Natural killer cell (primary cell): ENCODE measurements around the gene NCOR1. TPM values are rescaled to one million over a fixed set of nuclear protein-coding genes. Genes with fewer than 3 reads are reported as not detected.

Experiments
- ATAC-seq, 3 donors: fragments of 150-1000 bp in 2 of 3; fragments of 200-7000 bp in 1 of 3; cut with Tn5 transposase; 1 replicate in 1 of 3; 2 replicates in 2 of 3; pipeline ENCODE4 v1.10.0; 2021; ENCODE audit warnings: mild to moderate bottlenecking in 2 of 3, moderate library complexity in 2 of 3
- DNase-seq, 2 donors: peaks; one replicate each; pipeline versions ENCODE4 v3.0.0 to v3.0.0-alpha.2; 2013 to 2021; ENCODE audit warnings: mixed read lengths in 1 of 2
- H3K27ac ChIP-seq: one replicate; pipeline ENCODE4 v1.5.1; 2013; ENCODE audit warnings: mild to moderate bottlenecking, low read length
- H3K27me3 ChIP-seq: one replicate; pipeline ENCODE4 v1.6.1; 2013; ENCODE audit warnings: low read length; ENCODE audit not compliant: control insufficient read depth, insufficient read depth
- H3K36me3 ChIP-seq: one replicate; pipeline ENCODE4 v1.6.1; 2013; ENCODE audit warnings: low read length; ENCODE audit not compliant: control insufficient read depth, insufficient read depth
- H3K4me1 ChIP-seq: one replicate; pipeline ENCODE4 v1.6.1; 2013; ENCODE audit warnings: low read length; ENCODE audit not compliant: control insufficient read depth, insufficient read depth
- H3K4me3 ChIP-seq: one replicate; pipeline ENCODE4 v1.5.1; 2013; ENCODE audit warnings: low read length
- H3K9me3 ChIP-seq: one replicate; pipeline ENCODE4 v1.6.1; 2013; ENCODE audit warnings: low read length; ENCODE audit not compliant: control insufficient read depth, insufficient read depth
- H3K27ac Mint-ChIP-seq, 2 donors: one replicate each; pipeline ENCODE4 v1.8.0; 2022; ENCODE audit warnings: mild to moderate bottlenecking in 2 of 2, mixed read lengths in 2 of 2, moderate library complexity in 1 of 2
- H3K27me3 Mint-ChIP-seq, 2 donors: one replicate each; pipeline ENCODE4 v1.8.0; 2022; ENCODE audit warnings: low read depth in 2 of 2, mixed read lengths in 2 of 2
- H3K36me3 Mint-ChIP-seq: one replicate; pipeline ENCODE4 v1.8.0; 2022; ENCODE audit warnings: mixed read lengths
- H3K4me1 Mint-ChIP-seq, 2 donors: one replicate each; pipeline ENCODE4 v1.8.0; 2022; ENCODE audit warnings: mixed read lengths in 2 of 2
- H3K4me3 Mint-ChIP-seq: one replicate; pipeline ENCODE4 v1.8.0; 2022; ENCODE audit warnings: mild to moderate bottlenecking, moderate library complexity, mixed read lengths
- H3K9me3 Mint-ChIP-seq, 2 donors: one replicate each; pipeline ENCODE4 v1.8.0; 2022; ENCODE audit warnings: mixed read lengths in 2 of 2
- WGBS: methylation state at CpG from one replicate; pipeline ENCODE4 v1.1.7; 2013; ENCODE audit warnings: missing lambda C conversion rate; ENCODE audit not compliant: insufficient coverage; 5-methylcytosine and 5-hydroxymethylcytosine counted together
- intact Hi-C: fragments of 100-400 bp; cut with micrococcal nuclease; formaldehyde crosslinking; loops from one replicate; pipeline ENCODE4 v1.14.2; 2022
- total RNA-seq, 4 donors: library from RNA; stranded (reverse); fragments of 120-200 nt in 1 of 4; gene quantifications; one replicate each; pipeline versions ENCODE4 v1.2.3 to v1.2.4, GENCODE V29; 2013 to 2022
- TF ChIP-seq, protein P1 (sequence below): fragments of 200-600 bp; IDR thresholded peaks from one replicate; pipeline ENCODE4 v1.8.0; 2022; ENCODE audit warnings: antibody characterized with exemption

Gene NCOR1
- total RNA-seq, 3 donors from 2014 or later (not counting 1 experiment from before 2014, with no cell fraction given): 195 to 238 (median 238) TPM

DNA sequence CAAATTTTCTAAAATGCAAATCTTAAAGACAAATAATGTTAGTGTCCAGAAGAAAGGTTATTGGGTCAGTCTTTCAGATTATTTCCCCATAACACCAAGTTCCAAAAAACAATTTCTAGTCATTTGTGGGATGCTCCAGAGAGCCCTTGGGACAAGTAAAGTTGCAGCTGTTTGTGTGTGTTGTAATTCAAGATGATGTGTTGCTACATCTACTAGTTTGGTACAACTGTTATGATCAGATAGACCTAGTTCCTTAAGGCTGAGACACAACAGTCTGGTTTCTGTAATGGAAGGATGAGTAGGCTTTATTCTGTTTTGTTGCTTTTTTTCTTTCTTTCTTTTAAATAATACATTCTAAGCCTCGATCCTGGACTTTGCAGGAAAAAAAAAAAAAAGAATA lies 43.6 kb upstream of the NCOR1 start:
- no peak overlapping the region for H3K27ac ChIP-seq
- H3K9me3 Mint-ChIP-seq: no peaks in the 10 kb centered on the region
- WGBS: 100% methylated on average over 1 of the region's 1 CpG
- intact Hi-C loops: no loop called here
- ATAC-seq (no peak), DNase-seq (no peak)
- H3K27ac Mint-ChIP-seq: no peak overlapping the region
- no peaks in the 10 kb centered on the region for H3K36me3 ChIP-seq
- no peaks in the 10 kb centered on the region for H3K27me3 ChIP-seq
- no peaks in the 10 kb centered on the region for H3K27me3 Mint-ChIP-seq
- H3K4me3 ChIP-seq: no peak overlapping the region
- no peaks in the 10 kb centered on the region for H3K4me1 ChIP-seq
- H3K9me3 ChIP-seq: peaks cover 3% of the 10 kb centered on the region
- no peak overlapping the region for H3K4me3 Mint-ChIP-seq
- no peaks in the 10 kb centered on the region for H3K36me3 Mint-ChIP-seq
- H3K4me1 Mint-ChIP-seq: peaks cover 0 to 9% of the 10 kb centered on the region in 2 donors
- TF ChIP-seq, protein P1, sequence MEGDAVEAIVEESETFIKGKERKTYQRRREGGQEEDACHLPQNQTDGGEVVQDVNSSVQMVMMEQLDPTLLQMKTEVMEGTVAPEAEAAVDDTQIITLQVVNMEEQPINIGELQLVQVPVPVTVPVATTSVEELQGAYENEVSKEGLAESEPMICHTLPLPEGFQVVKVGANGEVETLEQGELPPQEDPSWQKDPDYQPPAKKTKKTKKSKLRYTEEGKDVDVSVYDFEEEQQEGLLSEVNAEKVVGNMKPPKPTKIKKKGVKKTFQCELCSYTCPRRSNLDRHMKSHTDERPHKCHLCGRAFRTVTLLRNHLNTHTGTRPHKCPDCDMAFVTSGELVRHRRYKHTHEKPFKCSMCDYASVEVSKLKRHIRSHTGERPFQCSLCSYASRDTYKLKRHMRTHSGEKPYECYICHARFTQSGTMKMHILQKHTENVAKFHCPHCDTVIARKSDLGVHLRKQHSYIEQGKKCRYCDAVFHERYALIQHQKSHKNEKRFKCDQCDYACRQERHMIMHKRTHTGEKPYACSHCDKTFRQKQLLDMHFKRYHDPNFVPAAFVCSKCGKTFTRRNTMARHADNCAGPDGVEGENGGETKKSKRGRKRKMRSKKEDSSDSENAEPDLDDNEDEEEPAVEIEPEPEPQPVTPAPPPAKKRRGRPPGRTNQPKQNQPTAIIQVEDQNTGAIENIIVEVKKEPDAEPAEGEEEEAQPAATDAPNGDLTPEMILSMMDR: no peak

GRCh38 chr17:16255481-16255921 lies 40.2 kb upstream of the NCOR1 start:
- H3K27me3 ChIP-seq: no peaks in the 10 kb centered on the region
- Mint-ChIP-seq H3K36me3 (no peaks in the 10 kb centered on the region), H3K27ac (no peak overlapping the region), H3K4me1 (peaks cover 0 to 9% of the 10 kb centered on the region in 2 donors), H3K9me3 (no peaks in the 10 kb centered on the region), H3K4me3 (no peak overlapping the region), H3K27me3 (no peaks in the 10 kb centered on the region)
- TF ChIP-seq, protein P1: no peak
- DNase-seq (no peak), ATAC-seq (no peak)
- no peaks in the 10 kb centered on the region for H3K36me3 ChIP-seq
- 92% methylated on average over 4 of the region's 4 CpGs for WGBS
- H3K4me3 ChIP-seq: no peak overlapping the region
- H3K27ac ChIP-seq: no peak overlapping the region
- intact Hi-C loops: no loop called here
- H3K9me3 ChIP-seq: peaks cover 2% of the 10 kb centered on the region
- no peaks in the 10 kb centered on the region for H3K4me1 ChIP-seq

DNA sequence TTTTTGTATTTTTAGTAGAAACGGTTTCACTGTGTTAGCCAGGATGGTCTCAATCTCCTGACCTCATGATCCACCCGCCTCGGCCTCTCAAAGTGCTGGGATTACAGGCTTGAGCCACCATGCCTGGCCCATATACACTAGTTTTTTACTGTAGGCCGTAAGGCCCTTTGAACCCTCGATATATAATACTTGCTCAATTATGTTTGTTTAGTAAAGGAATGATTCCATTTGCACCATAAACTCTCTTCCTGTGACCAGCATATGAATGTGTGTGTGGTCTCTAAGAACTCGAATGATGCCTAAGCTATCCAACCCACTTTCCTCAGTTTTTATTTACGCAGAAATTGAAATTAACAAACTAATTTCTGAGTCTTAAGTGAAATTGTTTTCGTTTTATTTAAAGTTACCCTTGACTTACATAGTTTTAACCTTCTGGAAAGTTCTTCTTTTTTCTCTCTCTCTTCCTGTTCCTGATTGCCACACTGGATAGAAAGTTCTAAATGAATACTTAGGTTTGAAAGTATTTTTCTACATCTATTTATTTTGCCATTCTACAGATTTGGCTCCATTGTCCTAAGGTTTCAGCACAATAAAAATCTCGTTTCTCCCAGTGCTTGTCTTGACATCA lies 39.6 kb upstream of the NCOR1 start:
- H3K27me3 ChIP-seq: no peaks in the 10 kb centered on the region
- Mint-ChIP-seq H3K4me3 (no peak overlapping the region), H3K27me3 (no peaks in the 10 kb centered on the region), H3K4me1 (peaks cover 0 to 9% of the 10 kb centered on the region in 2 donors), H3K36me3 (no peaks in the 10 kb centered on the region), H3K9me3 (no peaks in the 10 kb centered on the region), H3K27ac (no peak overlapping the region)
- intact Hi-C loops: no loop called here
- no peak for ATAC-seq
- no peak overlapping the region for H3K27ac ChIP-seq
- H3K4me3 ChIP-seq: no peak overlapping the region
- H3K4me1 ChIP-seq: no peaks in the 10 kb centered on the region
- no peaks in the 10 kb centered on the region for H3K9me3 ChIP-seq
- WGBS: 91% methylated on average over 4 of the region's 9 CpGs
- H3K36me3 ChIP-seq: no peaks in the 10 kb centered on the region
- TF ChIP-seq, protein P1: no peak
- DNase-seq: no peak

GRCh38 chr17:16251556-16251955 lies 36.2 kb upstream of the NCOR1 start:
- no peaks in the 10 kb centered on the region for H3K27me3 ChIP-seq
- no peaks in the 10 kb centered on the region for H3K9me3 Mint-ChIP-seq
- TF ChIP-seq, protein P1: no peak
- no peak overlapping the region for H3K27ac Mint-ChIP-seq
- no peaks in the 10 kb centered on the region for H3K36me3 ChIP-seq
- WGBS: no CpG with 5 or more reads among the region's 1 CpG
- H3K27ac ChIP-seq: no peak overlapping the region
- H3K4me1 Mint-ChIP-seq: peaks cover 6 to 9% of the 10 kb centered on the region in 2 donors
- intact Hi-C loops: no loop called here
- no peaks in the 10 kb centered on the region for H3K9me3 ChIP-seq
- DNase-seq (no peak), ATAC-seq (no peak)
- no peaks in the 10 kb centered on the region for H3K4me1 ChIP-seq
- H3K36me3 Mint-ChIP-seq: no peaks in the 10 kb centered on the region
- H3K27me3 Mint-ChIP-seq: no peaks in the 10 kb centered on the region
- no peak overlapping the region for H3K4me3 ChIP-seq
- no peak overlapping the region for H3K4me3 Mint-ChIP-seq
